Activated CD4-positive, alpha-beta T cell treated with anti-CD3 and anti-CD28 coated beads, Interleukin-2, amount 50 U/mL, for 16 hours (primary cell): ENCODE measurements around the gene TRMT11.

ENCODE experiments used
- DNase-seq: peaks from one replicate; pipeline ENCODE4 v3.0.0-alpha.2; 2020

Gene TRMT11

DNA sequence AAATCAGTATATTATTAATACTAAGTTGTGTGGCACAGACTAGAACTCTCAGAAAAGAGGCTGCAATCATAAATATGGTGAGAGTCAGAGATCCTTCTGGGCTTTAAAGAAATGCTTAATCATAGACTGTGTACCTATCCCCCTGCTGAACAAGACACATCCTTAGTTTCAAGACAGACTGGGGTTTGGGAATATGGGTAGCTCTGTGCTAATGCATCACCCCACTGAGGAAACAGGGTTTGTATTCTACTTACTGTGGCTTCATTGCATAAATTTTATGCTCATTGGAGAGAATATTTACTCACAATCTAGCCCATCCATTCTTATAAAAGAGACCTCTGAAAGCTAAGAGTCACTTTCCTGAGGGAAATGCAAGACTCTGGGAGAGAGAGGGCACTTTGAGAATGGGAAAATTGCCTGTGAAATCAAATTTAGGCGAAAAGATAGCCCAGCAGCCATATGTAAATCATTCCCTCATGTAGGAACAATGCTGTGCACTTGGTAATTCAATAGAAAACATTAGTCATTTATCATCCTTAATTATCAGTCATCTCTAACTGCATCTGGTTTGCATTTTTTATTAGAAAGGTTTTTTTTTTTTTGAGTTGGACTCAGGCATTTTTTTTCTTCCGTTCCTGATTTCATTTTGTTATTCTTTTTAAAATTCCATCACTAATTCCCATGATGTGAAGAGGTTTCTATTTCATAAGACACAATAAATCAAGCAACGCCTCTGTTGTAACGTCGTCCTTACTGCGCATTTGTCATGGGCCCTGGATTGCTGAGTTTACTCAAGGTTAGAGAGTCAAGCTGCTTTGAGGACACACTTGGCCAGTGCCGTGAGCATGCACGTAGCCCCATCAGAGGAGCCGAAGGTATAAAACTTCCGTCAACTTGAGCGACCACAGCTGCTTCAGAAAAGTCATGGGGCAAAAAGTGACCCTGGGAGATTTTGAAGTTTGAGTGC, 91.8 kb downstream of the TRMT11 start:
- DNase-seq, result no peak

DNA sequence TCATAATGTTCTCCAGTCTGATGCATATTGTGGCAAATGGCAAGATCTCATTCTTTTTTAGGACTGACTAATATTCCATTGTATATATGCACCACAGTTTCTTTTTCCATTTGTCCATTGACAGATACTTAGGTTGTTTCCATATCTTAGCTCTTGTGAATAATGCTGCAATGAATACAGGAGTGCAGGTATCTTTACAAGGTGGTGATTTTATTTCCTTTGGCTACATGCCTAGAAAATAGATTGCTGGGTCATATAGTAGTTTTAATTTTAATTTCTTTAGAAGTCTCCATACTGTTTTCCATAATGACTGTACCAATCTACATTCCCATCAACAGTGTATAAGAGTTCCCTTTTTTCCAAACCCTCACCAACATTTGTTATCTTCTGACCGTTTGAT, 97.5 kb downstream of the TRMT11 start:
- no peak for DNase-seq

GRCh38 chr6:126086560-126086959, 100.2 kb downstream of the TRMT11 start:
- no peak for DNase-seq
